Effector CD4-positive, alpha-beta T cell (primary cell): ENCODE data around the gene GHDC.
"Not testable (repeated sequence)": the region's sequence is repeated elsewhere in the genome, so short reads cannot be mapped to it uniquely, and the experiment has no call there.

Experiments
- DNase-seq: peaks from one replicate; pipeline ENCODE4 v3.0.0-alpha.2; 2020

The GHDC gene

DNA sequence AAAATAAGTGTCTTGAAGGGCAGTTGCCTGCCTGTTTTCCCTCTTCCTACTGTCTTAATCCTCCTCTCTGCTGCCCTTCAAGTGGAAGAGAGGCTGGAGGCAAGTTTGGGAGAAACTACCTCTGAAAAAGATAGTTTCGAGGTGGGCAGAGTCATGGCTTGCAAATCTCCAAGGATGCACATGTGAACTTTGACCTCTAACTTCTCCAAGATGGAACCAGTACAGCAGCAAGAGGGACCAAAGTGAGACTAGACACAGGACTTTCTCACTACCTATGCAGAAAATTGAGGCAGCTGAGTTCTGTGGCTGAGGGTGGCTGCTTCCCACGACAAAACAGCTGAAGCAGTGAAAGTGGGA is 12.5 kb downstream of the GHDC start:
- no peak for DNase-seq

DNA sequence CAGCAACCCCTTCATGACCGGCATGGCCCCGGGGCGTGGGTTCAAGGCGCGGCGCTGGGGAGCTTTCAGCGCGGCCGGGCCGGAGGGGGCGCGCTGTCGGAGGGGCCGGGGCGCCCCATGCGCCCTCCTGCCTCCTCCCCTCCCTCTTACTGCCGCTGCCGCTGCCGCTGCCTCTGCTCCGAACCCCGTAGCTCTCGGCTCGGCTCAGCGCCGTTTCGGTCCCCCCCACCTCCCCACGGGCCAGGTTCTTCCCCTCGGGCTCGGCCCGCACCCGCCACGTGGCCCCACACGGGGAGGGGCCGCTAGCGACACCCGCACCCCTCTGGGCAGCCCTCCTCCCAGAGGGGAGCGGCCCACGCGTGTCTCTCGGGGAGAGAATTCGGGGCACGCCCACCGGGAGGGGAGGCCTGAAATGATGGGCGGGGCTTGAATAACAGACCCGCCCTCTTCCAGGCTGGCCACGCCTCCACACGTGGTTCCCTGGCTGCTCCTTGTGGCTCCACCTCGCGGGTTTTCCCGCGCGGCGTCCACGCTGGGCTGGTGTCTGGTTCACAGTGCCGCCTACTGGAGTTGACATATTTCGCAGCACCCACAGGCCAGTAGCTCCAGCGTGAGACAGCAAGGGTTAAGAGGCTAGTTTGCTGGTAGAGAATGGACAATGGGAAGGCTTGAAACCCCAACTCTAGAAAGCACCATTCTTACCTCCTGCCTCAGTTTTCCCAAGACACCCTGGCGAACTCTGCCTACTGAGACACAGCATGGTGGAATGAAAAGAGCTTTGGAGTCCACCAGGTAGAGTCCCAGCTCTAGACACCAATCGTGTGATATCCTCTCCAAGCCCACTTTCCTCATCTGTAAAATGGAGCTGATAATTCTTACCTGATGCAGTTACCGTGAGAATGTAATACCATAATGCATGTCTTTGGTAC is 13.1 kb downstream of the GHDC start, which contains the start of gene KCNH4:
TSS of gene KCNH4 (minus strand) at position 221 of the 929 bp plus-strand sequence. CDS start at position 24, 197 bp downstream.
- peak; percentile 75 for DNase-seq

DNA sequence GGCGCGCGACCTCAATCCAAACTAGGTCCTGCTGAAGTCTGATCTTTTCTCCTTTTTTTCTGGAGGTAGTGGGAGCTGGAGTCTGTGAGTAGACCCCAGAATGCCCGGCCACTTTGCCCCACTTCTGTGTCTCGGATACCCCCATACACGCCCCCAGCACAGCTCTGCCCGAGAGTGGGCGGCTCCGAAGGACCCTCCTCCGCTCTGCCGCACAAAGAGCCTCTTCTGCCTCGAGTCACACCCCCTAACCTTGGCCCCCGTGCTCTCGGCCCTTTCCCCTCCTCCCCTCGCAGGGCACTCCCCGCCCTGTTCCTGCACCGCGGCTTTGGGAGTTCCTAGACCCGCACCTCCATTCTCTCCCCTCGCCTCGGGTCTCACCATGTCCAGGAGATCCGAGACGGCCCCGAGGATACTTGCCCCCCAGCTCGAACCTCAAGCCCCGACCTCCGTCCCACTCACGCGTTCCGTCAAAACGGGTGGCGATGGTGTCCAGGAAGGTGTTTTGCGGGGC is 13.8 kb downstream of the GHDC start:
- no peak for DNase-seq

DNA sequence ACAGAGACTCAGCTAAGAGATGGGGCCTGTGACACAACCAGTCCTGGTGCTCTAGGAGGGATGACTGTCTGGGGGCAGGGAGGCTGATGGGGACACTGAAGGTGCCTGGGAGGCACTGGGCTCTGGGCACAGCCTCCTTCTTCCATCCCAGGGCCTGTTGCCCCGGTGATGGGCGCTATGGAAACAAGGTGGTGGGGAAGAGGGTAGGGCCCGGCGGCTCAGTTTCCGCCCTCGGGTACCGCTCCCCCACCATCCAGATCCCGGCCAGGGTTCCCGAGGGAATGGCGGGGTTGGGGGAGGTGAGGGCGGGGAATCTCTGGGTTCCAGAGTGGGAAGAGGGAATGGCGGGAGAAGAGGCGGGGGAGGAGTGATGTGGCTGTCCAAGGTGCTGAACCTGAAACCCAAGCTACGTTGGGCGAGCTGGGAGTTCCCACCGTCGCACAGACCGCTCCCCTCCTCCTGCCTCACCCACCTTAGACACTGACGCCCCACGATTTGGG is 14.3 kb downstream of the GHDC start:
- DNase-seq: no peak

DNA sequence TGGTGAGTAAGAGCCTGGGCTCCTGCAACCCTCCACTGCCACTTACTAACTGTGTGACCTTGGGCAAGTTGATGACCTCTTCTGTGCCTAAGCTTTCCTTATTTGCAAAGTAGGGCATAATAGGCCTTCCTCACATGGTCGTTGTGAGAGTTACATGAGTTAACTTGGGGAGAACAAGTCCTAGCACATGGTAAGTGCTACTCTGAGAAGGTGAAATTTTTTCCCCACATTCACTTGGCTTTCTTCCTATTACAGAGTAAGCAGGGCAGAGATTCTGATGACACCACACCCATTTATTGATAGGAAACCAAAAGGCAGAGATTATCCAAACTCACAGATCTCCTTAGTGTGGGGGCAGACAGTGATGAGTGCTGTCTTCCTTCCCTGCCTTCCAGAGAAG is 15.0 kb downstream of the GHDC start:
- DNase-seq: no peak

DNA sequence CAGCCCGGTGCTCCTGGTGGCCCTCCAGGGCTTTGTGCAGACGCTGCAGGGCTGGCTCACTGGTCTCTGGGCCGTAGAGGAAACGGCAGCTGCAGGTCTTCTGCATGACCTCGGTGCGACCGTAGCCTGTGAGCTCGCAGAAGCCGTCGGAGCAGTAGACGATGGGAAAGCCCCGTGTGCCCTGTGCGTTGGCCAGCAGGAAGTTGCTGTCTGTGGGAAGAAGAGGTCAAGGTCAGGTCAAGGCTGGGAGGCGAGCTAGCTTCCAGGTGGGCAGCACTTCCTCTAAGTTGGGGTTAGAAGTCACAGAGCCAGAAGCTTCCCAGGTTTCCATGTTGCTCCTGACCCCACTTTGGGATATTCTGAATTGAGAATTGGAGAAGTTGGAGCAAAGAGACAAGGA is 15.5 kb downstream of the GHDC start:
- no peak for DNase-seq

DNA sequence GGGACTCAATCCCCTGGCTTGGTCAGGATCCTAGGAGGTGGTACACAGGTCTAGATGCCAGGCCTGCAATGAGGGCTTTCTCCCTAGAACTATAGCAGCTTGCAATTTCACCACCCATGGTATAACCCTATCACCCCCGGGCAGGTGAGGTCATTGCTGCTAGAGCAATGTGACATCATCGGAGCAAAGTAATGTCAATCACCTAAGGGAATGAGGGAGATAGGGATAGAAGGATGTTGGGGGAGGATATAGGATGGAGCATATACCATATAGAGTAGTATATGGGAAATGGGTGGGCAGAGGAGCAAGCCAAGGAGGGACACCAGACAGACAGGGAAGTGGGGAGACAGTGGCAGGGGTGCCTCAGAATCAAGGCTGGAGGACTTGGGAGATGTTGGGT is 16.6 kb downstream of the GHDC start:
- DNase-seq: no peak

DNA sequence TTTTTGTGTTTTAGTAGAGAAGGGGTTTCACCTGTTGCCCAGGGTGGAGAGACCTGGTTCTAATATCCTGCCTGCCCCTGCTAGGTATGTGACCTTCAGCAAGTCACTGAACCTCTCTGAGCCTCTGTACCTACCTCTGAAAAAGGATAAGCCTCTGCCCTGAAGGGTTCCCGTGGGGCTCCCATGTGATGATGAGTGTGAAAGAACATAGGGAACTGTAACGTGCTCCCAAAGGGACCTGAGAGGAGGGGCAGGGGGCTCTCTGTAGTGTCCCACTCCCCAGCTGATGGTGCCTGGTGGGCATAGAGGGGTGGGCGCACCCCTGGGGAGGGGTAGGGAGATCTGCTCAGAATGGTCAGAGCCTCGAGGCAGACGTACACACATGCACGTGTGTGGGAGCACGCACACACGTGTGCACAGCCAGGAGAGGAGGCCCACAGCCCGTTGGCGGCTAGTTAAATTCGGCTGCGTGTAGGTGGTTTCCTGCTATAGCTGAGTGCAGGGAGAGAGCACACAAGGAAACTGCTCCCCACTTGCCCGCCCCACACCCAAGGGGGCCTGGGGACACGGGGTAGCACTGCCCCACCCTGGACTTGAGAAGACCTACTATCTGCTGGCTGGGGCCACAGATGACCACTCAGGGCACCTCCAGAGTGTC is 20.0 kb downstream of the GHDC start:
- DNase-seq: no peak

DNA sequence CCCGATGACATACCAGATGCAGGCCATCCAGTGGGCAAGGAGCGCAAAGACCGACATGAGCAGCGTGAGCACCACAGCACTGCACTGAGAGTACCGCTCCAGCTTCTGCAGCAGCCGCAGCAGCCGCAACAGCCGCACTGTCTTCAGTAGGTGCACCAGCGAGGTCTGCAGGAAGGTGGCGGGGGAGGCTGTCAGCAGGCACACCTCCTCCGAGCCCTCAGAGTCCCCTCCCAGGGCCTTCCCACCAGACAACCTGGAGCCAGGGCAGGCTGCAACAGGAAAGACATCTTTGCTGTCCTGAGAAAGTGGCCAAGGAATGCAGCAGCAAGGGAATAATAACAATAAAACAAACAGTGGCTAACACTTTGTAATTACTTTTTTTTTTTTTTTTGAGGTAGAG is 22.5 kb downstream of the GHDC start:
- DNase-seq: no peak

DNA sequence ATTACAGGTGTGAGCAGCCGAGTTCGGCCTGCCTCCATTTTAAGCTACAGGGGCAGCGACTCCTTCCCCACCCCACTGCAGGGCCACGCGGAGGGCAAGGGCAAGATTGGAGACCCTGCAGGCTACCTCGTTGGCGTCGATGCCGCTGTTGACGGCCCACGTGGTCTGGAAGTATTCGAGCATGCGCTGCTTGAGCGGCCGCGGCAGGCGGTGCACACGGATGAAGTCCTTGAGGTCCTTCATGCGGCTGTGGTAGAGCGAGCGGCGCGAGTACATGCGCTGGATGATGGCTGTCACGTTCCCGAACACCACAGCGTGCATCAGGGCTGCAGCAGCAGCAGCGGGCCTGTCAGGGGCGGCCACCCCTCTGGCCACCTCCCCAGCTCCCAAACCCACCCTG is 24.9 kb downstream of the GHDC start:
- DNase-seq: no peak

DNA sequence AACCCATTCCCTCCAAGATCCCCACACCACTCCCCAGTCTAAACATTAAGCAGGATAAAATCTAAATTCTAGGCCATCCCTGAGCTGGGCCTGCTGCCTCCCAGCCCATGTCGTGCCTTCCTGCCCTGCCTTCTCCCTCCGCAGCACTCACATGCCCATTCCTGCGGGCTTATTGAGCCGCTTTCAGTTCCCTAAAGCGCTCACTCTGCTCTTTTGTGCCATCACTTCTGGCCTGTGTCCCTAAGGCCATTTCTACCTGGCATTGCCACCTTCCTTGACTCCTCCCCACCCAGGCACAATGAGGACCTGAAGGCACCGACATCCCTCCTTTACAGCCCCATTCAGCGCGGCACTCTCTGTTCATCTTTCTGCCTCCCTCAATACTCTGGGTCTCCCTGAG is 26.5 kb downstream of the GHDC start:
- no peak for DNase-seq

DNA sequence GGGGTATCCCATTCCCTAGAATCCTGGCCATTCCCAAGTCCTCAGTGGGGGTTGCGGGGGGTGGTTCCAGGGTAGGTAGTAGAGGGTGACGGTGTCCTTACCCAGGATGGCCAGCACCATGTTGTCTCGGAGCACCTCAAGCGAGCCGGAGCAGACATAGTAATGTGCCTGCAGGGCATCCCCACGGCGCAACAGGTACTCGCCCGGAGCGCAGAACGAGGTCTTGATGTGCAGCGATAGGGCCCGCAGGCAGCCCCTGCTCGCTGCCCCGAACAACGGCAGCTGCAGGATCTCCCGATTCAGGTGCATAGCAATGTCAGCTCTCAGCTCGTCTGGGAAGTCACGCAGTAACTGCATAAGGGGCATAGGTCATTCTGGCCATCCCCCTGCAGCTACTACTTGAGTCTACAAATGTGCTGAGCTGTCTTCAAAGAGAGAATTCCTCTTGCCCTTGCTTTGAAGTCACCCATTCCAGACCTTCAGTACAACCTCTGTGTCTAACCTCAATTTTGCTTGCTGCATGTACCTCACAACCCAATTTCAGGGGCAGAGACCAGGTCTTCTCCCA is 28.0 kb downstream of the GHDC start:
- DNase-seq: no peak

DNA sequence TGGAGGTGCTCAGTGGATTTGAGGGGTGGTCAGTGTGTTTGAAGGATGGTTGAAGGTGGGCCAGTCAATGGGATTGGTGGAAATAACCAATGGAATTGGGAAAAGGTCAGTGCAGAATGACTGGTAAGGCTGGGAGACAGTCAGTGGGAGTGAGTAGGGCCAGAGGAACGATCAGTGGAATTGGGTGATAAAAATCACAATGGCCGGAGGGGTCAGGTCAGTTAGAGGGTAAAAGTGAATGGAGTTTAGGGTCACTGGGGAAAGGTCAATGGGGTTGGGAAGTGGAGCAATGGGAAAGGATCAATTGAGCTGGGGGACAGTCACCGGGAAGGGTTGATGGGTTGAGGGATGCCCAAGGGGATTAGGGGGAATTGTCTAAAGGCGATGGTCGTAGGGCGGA is 28.5 kb downstream of the GHDC start:
- no peak for DNase-seq

DNA sequence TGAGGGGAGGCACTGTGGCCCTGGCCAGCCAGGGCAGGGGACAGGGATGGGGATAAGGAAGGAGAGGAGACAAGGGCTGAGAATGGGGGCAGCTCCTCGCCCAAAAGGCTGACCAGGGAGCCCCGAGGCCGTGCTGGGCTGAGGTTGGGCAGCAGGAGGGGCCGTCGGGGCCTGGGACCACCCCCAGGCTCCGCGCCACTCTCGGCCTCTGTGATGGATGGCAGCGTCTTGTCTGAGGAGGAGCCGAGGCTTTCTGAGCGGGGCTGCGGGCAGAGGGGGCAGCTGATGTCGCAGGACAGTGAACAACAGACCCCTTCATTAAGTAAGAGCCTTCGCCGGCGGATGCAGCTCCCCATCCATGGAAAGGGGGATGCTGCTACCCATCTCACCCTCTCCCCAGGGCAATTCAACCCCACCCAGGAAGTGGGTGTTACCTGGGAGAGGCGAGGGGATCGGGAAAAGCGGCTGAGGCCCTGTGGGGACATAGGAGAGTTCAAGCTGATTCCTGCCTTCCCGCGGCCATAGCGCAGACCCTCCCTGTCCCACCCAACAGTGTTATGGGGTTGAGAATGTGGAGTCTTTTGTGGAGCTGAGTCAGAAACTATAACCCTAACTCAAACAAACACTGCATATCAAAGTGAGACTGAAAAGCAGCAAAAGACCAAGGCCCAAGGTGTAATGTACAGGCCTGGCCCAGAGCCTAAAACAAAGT is 30.4 kb downstream of the GHDC start:
- DNase-seq: no peak

DNA sequence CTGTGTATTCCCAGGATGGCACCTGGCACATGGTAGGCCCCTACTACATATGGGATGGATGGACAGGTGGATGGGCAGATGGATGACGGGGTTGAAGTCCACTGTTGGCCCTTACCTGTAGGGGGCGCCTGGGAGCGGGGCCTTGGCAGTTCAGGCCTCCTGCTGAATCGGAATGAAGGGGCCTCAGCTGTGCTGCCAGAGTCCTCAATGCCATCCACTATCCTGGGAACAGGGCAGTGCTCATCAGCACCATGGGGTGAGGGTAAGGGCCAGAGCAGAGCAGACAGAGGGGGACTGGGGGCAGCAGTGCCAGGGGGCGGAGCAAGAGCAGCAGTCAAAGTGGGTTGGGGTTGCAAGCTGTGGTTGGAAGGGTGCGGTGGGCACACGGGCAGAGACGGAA is 31.2 kb downstream of the GHDC start:
- DNase-seq: no peak

DNA sequence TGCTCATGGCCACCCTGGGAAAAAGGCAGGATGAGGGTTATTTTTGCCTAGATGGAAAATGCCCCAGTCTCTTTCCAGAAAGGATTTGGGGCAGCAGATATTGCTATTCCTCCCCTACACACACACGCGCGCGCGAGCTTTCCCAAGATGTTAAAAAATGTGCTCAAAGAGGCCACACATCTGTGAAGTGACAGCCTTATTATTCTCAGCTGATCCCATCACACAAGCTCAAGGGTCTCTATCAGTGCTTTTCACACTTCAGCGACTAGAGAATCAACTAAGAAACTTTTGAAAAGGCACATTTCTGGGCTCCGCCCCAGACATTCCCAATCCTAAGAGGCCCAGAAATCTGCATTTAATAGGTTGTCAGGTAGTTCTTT is 33.8 kb downstream of the GHDC start:
- DNase-seq: no peak

DNA sequence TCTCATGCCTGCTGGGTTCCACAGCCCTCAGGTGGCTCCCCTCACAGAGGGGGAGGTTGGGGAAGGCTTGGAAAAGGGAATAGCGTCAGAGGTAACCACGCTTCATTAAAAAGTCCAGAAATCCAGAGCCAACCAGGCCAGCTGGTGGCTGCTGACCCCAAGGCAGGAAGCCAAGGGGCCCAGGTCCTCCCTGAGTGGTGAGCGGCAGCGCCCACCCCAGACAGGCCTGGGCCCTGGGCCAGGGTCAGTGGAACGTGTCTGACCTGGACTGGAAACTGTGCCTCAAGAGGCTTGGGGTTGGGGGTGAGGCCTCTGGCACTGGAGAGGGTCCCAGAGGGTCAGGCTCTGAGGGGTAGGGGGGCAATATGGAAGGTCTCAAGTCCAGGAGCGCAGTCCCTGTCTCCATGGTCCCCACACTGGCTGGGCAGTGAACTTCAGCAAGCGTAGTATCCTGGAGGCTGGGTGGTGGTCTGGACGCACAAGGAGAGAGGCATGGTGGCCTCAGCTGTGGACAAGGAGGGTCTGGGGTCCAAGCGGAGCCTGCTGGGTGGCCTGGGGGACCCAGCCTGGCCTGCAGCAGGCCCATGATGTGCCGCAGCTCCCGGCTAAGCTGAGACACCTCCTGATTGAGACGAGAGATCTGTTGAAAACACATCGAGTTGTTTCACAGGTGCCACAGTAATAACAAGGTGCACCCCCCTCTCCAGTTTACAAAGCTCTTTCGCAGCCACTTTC is 34.3 kb downstream of the GHDC start:
- no peak for DNase-seq

DNA sequence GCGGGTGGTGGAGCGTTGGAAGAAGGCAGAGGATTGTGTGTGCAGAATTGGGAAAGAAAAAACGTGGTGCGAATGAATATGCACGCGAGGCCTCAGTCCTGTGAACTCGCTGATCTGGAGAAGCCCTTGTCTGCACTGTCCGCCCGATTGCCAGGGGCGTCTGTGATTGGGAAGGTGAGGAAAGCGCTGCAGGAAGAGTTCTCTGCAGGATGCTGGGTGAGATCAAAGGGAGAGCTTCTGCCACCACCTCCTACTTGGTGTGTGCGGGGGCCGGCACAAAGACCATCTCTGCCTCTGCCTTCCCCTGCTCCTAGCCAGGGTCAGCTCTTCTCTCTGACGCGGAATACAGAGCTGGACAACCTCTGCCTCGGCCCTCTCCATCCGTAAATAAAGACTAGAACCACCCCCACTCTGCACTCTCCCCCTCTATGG is 38.7 kb downstream of the GHDC start:
- no peak for DNase-seq

DNA sequence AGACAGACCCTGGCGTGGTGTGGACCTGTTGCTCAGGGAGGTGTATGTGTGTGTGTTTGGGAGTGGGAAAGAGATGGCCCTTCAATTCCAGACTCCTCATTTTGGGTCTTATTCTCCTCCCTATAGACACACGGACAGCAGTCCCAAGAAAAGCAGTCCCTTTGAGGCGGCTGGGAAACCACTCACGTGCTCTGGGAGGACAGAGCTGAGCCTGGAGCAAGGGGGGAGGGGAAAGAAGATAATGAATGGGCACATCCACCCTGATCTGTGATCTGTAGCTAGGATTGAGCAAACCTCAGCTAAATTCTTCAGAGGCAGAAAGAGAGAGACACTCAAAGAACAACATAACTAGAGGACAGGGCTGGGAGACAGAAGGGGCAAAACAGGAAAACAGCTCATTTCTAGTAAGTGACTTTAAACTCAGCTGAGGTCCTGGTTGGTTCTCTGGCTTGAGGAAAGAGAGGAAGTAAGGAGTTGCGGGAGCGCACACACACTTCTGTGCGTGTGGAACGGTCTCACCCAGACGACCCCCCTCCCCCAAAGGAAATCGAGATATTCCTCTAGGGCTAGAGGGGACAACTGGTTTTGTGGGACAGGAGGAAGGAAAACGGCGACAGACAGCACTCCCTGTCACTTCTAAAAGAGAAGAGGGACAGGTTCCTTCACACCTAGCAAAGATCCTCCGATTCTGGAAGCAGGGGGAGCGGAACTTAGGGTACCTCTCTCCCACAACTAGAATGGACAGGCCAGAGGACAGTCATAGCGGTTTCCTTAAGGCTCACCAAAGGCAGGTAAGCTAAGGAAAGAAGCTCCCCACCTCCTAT is 40.2 kb downstream of the GHDC start:
- no peak for DNase-seq

DNA sequence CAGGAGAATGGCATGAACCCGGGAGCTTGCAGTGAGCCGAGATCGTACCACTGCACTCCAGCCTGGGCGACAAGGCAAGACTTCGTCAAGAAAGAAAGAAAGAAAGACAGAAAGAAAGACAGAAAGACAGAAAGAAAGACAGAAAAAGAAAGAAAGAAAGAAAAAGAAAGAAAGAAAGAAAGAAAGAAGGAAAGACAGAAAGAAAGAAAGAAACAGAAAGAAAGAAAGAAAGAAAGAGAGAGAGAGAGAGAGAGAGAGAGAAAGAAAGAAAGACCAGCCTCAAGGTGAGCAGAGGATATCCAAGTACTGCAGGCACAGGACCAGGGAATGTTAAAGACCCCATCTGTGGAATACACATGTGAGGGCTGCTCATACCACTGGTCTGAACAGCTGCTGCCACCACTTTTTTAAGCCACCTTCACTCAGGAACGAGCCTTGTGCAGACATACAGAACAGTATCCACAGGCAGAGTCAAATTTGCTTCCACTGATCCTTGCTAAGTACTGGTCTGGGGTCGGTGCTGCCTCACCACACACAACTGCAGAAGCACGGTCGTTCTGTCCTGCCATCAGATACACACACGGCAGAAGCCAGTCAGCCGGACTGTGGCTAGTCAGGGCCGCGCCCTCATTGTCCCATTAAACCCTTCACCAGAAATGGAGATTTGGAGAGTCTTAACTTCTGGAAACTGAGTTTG is 47.2 kb downstream of the GHDC start:
- DNase-seq: no peak

DNA sequence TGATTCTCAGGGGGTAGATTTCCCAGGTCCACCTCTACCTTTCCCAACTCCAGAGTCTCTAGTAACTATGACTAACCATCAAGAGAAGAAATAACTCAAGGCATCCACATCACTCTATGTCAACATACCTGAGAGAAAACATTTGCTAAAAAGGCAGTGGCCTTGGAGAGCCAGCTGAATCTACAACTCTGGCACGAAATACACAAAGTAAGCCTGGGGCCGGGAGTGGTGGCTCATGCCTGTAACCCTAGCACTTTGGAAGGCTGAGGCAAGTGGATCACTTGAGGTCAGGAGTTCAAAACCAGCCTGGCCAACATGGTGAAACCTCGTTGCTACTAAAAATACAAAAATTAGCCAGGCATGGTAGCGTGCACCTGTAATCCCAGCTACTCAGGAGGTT is 51.2 kb downstream of the GHDC start:
- DNase-seq: not testable (repeated sequence)
